ENCODE results near the gene NDRG2.

Gene NDRG2

GRCh38 chr14:21060614-21061346 is 35.9 kb upstream of the NDRG2 start:
- no peak for DNase-seq (ENCODE audit: low spot score)

GRCh38 chr14:21059842-21060613 is 35.2 kb upstream of the NDRG2 start:
- DNase-seq (ENCODE audit: low spot score), result no peak

More at GRCh38 chr14:21060614-21061346, 35.9 kb upstream of the NDRG2 start:
- TF ChIP-seq CTCF (IDR thresholded peaks at IDR 0.05; ENCODE audit: extremely low read depth, missing control alignments), result no peak

DNA sequence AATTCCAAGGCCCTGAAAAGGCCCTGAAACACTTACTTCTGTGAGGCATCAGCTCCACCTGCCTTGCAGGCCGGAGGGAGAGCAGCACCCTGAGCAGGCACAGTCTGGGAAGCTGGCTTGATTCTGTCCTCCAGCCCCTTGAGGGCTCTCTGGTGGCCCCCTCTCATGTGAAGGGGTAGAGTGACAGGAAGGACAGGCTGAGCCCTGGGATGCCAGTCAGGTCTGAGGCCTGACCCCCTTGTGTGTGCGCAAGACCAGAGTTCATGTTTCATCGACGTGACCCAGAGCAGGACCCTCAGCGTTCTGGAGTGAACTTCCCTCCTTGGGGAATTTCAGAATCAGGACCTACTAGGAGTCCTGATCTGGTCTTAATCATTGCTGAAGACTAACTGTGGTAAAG is 34.0 kb upstream of the NDRG2 start:
- DNase-seq (ENCODE audit: low spot score), result no peak
- TF ChIP-seq CTCF (IDR thresholded peaks at IDR 0.05; ENCODE audit: extremely low read depth, missing control alignments), result no peak

More at GRCh38 chr14:21059842-21060613, 35.2 kb upstream of the NDRG2 start:
- TF ChIP-seq CTCF (IDR thresholded peaks at IDR 0.05; ENCODE audit: extremely low read depth, missing control alignments), result no peak

- no peak for DNase-seq (ENCODE audit: low spot score)
- no peak for TF ChIP-seq CTCF (IDR thresholded peaks at IDR 0.05; ENCODE audit: extremely low read depth, missing control alignments)
These were observed 33.2 kb upstream of the NDRG2 start, which contains the start of gene RNASE8 for GRCh38 chr14:21057803-21058675. RNASE8 (plus strand) TSS chr14:21057822; CDS start chr14:21057893, 71 bp downstream.

- no peak for TF ChIP-seq CTCF (IDR thresholded peaks at IDR 0.05; ENCODE audit: extremely low read depth, missing control alignments)
These were observed 31.8 kb upstream of the NDRG2 start for GRCh38 chr14:21056520-21057163.

GRCh38 chr14:21055432-21056117 is 30.7 kb upstream of the NDRG2 start:
- no peak for DNase-seq (ENCODE audit: low spot score)
- TF ChIP-seq CTCF (IDR thresholded peaks at IDR 0.05; ENCODE audit: extremely low read depth, missing control alignments), result no peak

More at GRCh38 chr14:21056520-21057163, 31.8 kb upstream of the NDRG2 start:
- DNase-seq (ENCODE audit: low spot score), result no peak
